Astrocyte (in vitro differentiated cells and primary cell): ENCODE measurements around the gene NUDT16L1.

Experiments used
- CTCF ChIP-seq: IDR thresholded peaks from 2 replicates; pipeline ENCODE4 v1.5.1; 2011; ENCODE audit warnings: low read depth, mild to moderate bottlenecking, inconsistent platforms, low read length, moderate library complexity; ENCODE audit not compliant: insufficient read depth
- EZH2 ChIP-seq: IDR thresholded peaks from 2 replicates; pipeline ENCODE4 v1.6.1; 2012; ENCODE audit warnings: mild to moderate bottlenecking, low read length, inconsistent platforms; ENCODE audit not compliant: insufficient read depth

GRCh38 chr16:4737545-4737944 is 44.2 kb downstream of the NUDT16L1 start:
- TF ChIP-seq CTCF (no peak), EZH2 (no peak)
